Epithelial cell of prostate (primary cell): ENCODE results near the gene PLA2G6.

Experiments
- DNase-seq: peaks from one replicate; pipeline ENCODE4 v3.0.0-alpha.2; 2011; ENCODE audit warnings: low read depth, low spot score
- H3K27ac ChIP-seq: fragments of 450-650 bp; 2 replicates; pipeline ENCODE4 v1.5.1; 2017; ENCODE audit warnings: mild to moderate bottlenecking

PLA2G6 gene

GRCh38 chr22:38075105-38075825 lies 106.4 kb downstream of the PLA2G6 start:
- no peak for DNase-seq

GRCh38 chr22:38074181-38075104 lies 107.2 kb downstream of the PLA2G6 start:
- DNase-seq = no peak
- H3K27ac ChIP-seq = no peak overlapping the region

More at GRCh38 chr22:38075105-38075825, 106.4 kb downstream of the PLA2G6 start:
- H3K27ac ChIP-seq = no peak overlapping the region

- no peak for DNase-seq
- no peak overlapping the region for H3K27ac ChIP-seq
Measured at GRCh38 chr22:38073150-38074130, 108.2 kb downstream of the PLA2G6 start.

- no peak for DNase-seq
- no peak overlapping the region for H3K27ac ChIP-seq
Measured at GRCh38 chr22:38072322-38073149, 109.1 kb downstream of the PLA2G6 start.

- no peak overlapping the region for H3K27ac ChIP-seq
- no peak for DNase-seq
Measured at GRCh38 chr22:38071421-38072321, 110.0 kb downstream of the PLA2G6 start.

GRCh38 chr22:38070250-38070921 lies 111.2 kb downstream of the PLA2G6 start:
- no peak overlapping the region for H3K27ac ChIP-seq
- no peak for DNase-seq

GRCh38 chr22:38069372-38070249 lies 112.0 kb downstream of the PLA2G6 start:
- H3K27ac ChIP-seq = no peak overlapping the region
- DNase-seq = no peak

- no peak overlapping the region for H3K27ac ChIP-seq
- DNase-seq = no peak
Measured at GRCh38 chr22:38068641-38069371, 112.8 kb downstream of the PLA2G6 start.

- no peak overlapping the region for H3K27ac ChIP-seq
- no peak for DNase-seq
Measured at GRCh38 chr22:38067761-38068360, 113.8 kb downstream of the PLA2G6 start.

GRCh38 chr22:38067028-38067415 lies 114.6 kb downstream of the PLA2G6 start:
- no peak for DNase-seq
- no peak overlapping the region for H3K27ac ChIP-seq

GRCh38 chr22:38066381-38067027 lies 115.1 kb downstream of the PLA2G6 start:
- DNase-seq = no peak
- H3K27ac ChIP-seq = no peak overlapping the region

- DNase-seq = no peak
- no peak overlapping the region for H3K27ac ChIP-seq
Measured at GRCh38 chr22:38065539-38065938, 116.1 kb downstream of the PLA2G6 start.

- no peak for DNase-seq
- H3K27ac ChIP-seq = no peak overlapping the region
Measured at GRCh38 chr22:38062791-38063190, 118.8 kb downstream of the PLA2G6 start.
